ENCODE data around the gene SEC11A.
"Not testable (repeated sequence)": the region's sequence is repeated elsewhere in the genome, so short reads cannot be mapped to it uniquely, and the experiment has no call there.

Gene SEC11A

GRCh38 chr15:84653910-84654688, 61.8 kb downstream of the SEC11A start, which contains the start of gene WDR73:
Gene WDR73, minus strand, starts transcription at chr15:84654283. Its CDS starts 9 bp downstream, at chr15:84654274.
- H3K4me1 ChIP-seq (ENCODE audit: control insufficient read depth, insufficient read depth, low read length), result peaks cover 57% of the 10 kb centered on the region
- no peaks in the 10 kb centered on the region for H3K9me3 ChIP-seq (ENCODE audit: control insufficient read depth, low read length)
- peak; percentile 99 for DNase-seq (ENCODE audit: low read depth)
- no peaks in the 10 kb centered on the region for H3K27me3 ChIP-seq (replicated peaks; ENCODE audit: control insufficient read depth, insufficient read depth, low read length)
- peak within 1 kb of the TSS; percentile 92 for H3K4me3 ChIP-seq (ENCODE audit: low read length)
- H3K9ac ChIP-seq (ENCODE audit: low read length), result peak within 1 kb of the TSS; percentile 97
- peaks cover 31% of the 10 kb centered on the region for H3K36me3 ChIP-seq (ENCODE audit: control insufficient read depth, insufficient read depth, low read length, severe bottlenecking)

DNA sequence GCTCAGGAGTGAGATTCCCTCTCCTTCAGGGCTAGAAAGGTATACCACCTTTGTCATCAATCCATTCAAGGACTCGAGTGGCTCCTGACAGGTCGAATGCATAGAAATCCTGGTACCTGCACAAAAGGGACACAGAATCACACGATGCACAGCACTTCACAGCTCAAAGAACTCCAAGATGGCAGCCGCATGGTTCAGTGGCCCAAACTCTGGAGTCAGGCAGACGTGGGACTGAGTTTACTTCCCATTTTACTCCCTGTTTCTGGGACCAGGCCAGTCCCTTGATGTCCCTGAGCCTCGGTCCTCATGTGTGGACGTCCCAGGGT, 62.4 kb downstream of the SEC11A start:
- peak overlapping the region; percentile 92 for H3K4me3 ChIP-seq (ENCODE audit: low read length)
- H3K27me3 ChIP-seq (replicated peaks; ENCODE audit: control insufficient read depth, insufficient read depth, low read length), result no peaks in the 10 kb centered on the region
- H3K9ac ChIP-seq (ENCODE audit: low read length), result peak overlapping the region; percentile 97
- peaks cover 36% of the 10 kb centered on the region for H3K36me3 ChIP-seq (ENCODE audit: control insufficient read depth, insufficient read depth, low read length, severe bottlenecking)
- DNase-seq (ENCODE audit: low read depth), result no peak
- H3K4me1 ChIP-seq (ENCODE audit: control insufficient read depth, insufficient read depth, low read length), result peaks cover 57% of the 10 kb centered on the region
- H3K9me3 ChIP-seq (ENCODE audit: control insufficient read depth, low read length), result no peaks in the 10 kb centered on the region

GRCh38 chr15:84649706-84650105, 66.2 kb downstream of the SEC11A start:
- no peak overlapping the region for H3K9ac ChIP-seq (ENCODE audit: low read length)

GRCh38 chr15:84648539-84648938, 67.4 kb downstream of the SEC11A start:
- H3K4me3 ChIP-seq (ENCODE audit: low read length), result peak overlapping the region; percentile 49
- H3K4me1 ChIP-seq (ENCODE audit: control insufficient read depth, insufficient read depth, low read length), result peaks cover 41% of the 10 kb centered on the region
- peak; percentile 29 for DNase-seq (ENCODE audit: low read depth)
- no peak overlapping the region for H3K9ac ChIP-seq (ENCODE audit: low read length)
- H3K36me3 ChIP-seq (ENCODE audit: control insufficient read depth, insufficient read depth, low read length, severe bottlenecking), result peaks cover 82% of the 10 kb centered on the region
- no peaks in the 10 kb centered on the region for H3K9me3 ChIP-seq (ENCODE audit: control insufficient read depth, low read length)
- H3K27me3 ChIP-seq (replicated peaks; ENCODE audit: control insufficient read depth, insufficient read depth, low read length), result no peaks in the 10 kb centered on the region

More at GRCh38 chr15:84649706-84650105, 66.2 kb downstream of the SEC11A start:
- peaks cover 73% of the 10 kb centered on the region for H3K36me3 ChIP-seq (ENCODE audit: control insufficient read depth, insufficient read depth, low read length, severe bottlenecking)
- H3K27me3 ChIP-seq (replicated peaks; ENCODE audit: control insufficient read depth, insufficient read depth, low read length), result no peaks in the 10 kb centered on the region
- no peaks in the 10 kb centered on the region for H3K9me3 ChIP-seq (ENCODE audit: control insufficient read depth, low read length)
- DNase-seq (ENCODE audit: low read depth), result no peak
- H3K4me1 ChIP-seq (ENCODE audit: control insufficient read depth, insufficient read depth, low read length), result peaks cover 42% of the 10 kb centered on the region
- no peak overlapping the region for H3K4me3 ChIP-seq (ENCODE audit: low read length)

DNA sequence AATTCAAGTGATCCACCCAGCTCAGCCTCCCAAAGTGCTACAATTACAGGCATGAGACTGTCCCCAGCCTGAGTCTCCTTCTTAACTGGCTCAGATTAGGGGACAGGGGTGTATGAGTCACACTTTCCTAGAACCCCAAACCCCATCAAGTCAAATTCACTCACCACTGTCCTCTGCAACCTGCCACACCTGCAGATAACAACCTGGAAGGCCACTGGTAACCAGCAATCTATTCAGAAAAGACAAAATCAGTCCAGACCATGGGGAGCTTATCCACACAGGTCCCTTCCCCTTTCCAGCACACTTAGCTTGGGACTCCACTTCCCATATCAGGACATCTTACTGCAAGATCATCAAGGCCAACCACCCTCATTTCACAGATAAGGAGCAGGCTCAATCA, 68.2 kb downstream of the SEC11A start:
- H3K4me1 ChIP-seq (ENCODE audit: control insufficient read depth, insufficient read depth, low read length), result peaks cover 33% of the 10 kb centered on the region
- peaks cover 89% of the 10 kb centered on the region for H3K36me3 ChIP-seq (ENCODE audit: control insufficient read depth, insufficient read depth, low read length, severe bottlenecking)
- H3K9ac ChIP-seq (ENCODE audit: low read length), result no peak overlapping the region
- no peak for DNase-seq (ENCODE audit: low read depth)
- H3K27me3 ChIP-seq (replicated peaks; ENCODE audit: control insufficient read depth, insufficient read depth, low read length), result no peaks in the 10 kb centered on the region
- no peak overlapping the region for H3K4me3 ChIP-seq (ENCODE audit: low read length)
- no peaks in the 10 kb centered on the region for H3K9me3 ChIP-seq (ENCODE audit: control insufficient read depth, low read length)

DNA sequence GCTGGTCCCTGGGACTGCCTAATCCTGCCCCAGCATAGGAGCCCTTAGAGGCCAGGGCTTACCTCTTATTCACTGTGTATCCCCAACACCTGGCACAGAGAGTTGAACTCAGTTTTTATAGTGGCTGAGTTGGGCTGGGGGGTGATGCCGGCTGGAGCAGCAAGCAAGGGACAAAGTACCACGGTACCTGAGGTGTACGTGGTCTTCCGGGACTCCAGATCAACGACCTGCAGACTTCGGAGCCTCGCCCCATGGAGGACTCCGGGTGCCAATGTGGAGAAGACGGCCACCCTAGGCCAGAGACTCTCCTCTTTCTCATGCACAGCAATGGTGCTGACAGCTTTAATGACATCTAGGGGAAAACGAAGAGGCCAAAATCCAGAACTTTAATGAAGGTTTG, 69.9 kb downstream of the SEC11A start:
- Histone ChIP-seq H3K27me3 (replicated peaks; ENCODE audit: control insufficient read depth, insufficient read depth, low read length) (no peaks in the 10 kb centered on the region), H3K9me3 (ENCODE audit: control insufficient read depth, low read length) (no peaks in the 10 kb centered on the region), H3K9ac (ENCODE audit: low read length) (no peak overlapping the region), H3K4me1 (ENCODE audit: control insufficient read depth, insufficient read depth, low read length) (peaks cover 17% of the 10 kb centered on the region), H3K4me3 (ENCODE audit: low read length) (no peak overlapping the region), H3K36me3 (ENCODE audit: control insufficient read depth, insufficient read depth, low read length, severe bottlenecking) (peaks cover 92% of the 10 kb centered on the region)
- no peak for DNase-seq (ENCODE audit: low read depth)

DNA sequence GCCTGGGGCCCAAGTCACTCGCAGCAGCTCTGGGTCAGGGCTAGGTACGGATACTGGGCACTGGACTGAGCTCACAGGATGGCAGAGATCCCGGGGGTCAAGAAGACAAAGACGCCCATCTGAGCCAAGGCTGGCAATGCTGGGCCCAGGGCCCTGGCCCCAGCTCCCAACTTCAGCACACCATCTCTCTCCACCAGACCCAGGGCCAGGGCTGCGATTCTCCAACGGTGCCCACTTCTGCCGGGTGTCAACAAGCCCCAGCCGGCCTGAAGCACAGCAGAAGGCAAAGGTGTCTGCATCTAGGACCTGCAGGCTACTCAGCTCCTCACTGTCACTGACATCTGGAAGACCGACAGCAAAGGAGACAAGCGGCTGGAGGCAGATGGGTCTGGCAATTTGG, 70.4 kb downstream of the SEC11A start:
- DNase-seq (ENCODE audit: low read depth), result no peak
- no peaks in the 10 kb centered on the region for H3K9me3 ChIP-seq (ENCODE audit: control insufficient read depth, low read length)
- no peaks in the 10 kb centered on the region for H3K27me3 ChIP-seq (replicated peaks; ENCODE audit: control insufficient read depth, insufficient read depth, low read length)
- no peak overlapping the region for H3K9ac ChIP-seq (ENCODE audit: low read length)
- peaks cover 92% of the 10 kb centered on the region for H3K36me3 ChIP-seq (ENCODE audit: control insufficient read depth, insufficient read depth, low read length, severe bottlenecking)
- peaks cover 17% of the 10 kb centered on the region for H3K4me1 ChIP-seq (ENCODE audit: control insufficient read depth, insufficient read depth, low read length)
- no peak overlapping the region for H3K4me3 ChIP-seq (ENCODE audit: low read length)

- Histone ChIP-seq H3K4me1 (ENCODE audit: control insufficient read depth, insufficient read depth, low read length) (peaks cover 7% of the 10 kb centered on the region), H3K9ac (ENCODE audit: low read length) (no peak overlapping the region), H3K9me3 (ENCODE audit: control insufficient read depth, low read length) (no peaks in the 10 kb centered on the region), H3K4me3 (ENCODE audit: low read length) (no peak overlapping the region), H3K36me3 (ENCODE audit: control insufficient read depth, insufficient read depth, low read length, severe bottlenecking) (peaks cover 96% of the 10 kb centered on the region), H3K27me3 (replicated peaks; ENCODE audit: control insufficient read depth, insufficient read depth, low read length) (no peaks in the 10 kb centered on the region)
- DNase-seq (ENCODE audit: low read depth), result no peak
These were observed 72.1 kb downstream of the SEC11A start for GRCh38 chr15:84643838-84644237.

- H3K9me3 ChIP-seq (ENCODE audit: control insufficient read depth, low read length); DNase-seq (ENCODE audit: low read depth); H3K9ac ChIP-seq (ENCODE audit: low read length); H3K27me3 ChIP-seq (replicated peaks; ENCODE audit: control insufficient read depth, insufficient read depth, low read length); H3K4me3 ChIP-seq (ENCODE audit: low read length); H3K4me1 ChIP-seq (ENCODE audit: control insufficient read depth, insufficient read depth, low read length): not testable (repeated sequence)
- H3K36me3 ChIP-seq (ENCODE audit: control insufficient read depth, insufficient read depth, low read length, severe bottlenecking), result peaks cover 93% of the 10 kb centered on the region
These were observed 73.3 kb downstream of the SEC11A start for GRCh38 chr15:84642640-84643039.

GRCh38 chr15:84641871-84642270, 74.1 kb downstream of the SEC11A start:
- not testable (repeated sequence) for H3K27me3 ChIP-seq (replicated peaks; ENCODE audit: control insufficient read depth, insufficient read depth, low read length); H3K9me3 ChIP-seq (ENCODE audit: control insufficient read depth, low read length); H3K9ac ChIP-seq (ENCODE audit: low read length); H3K4me3 ChIP-seq (ENCODE audit: low read length); DNase-seq (ENCODE audit: low read depth)
- Histone ChIP-seq H3K36me3 (ENCODE audit: control insufficient read depth, insufficient read depth, low read length, severe bottlenecking) (peaks cover 86% of the 10 kb centered on the region), H3K4me1 (ENCODE audit: control insufficient read depth, insufficient read depth, low read length) (peaks cover 14% of the 10 kb centered on the region)

GRCh38 chr15:84638103-84638502, 77.8 kb downstream of the SEC11A start:
- Histone ChIP-seq H3K9ac (ENCODE audit: low read length) (peak overlapping the region; percentile 52), H3K4me1 (ENCODE audit: control insufficient read depth, insufficient read depth, low read length) (peaks cover 25% of the 10 kb centered on the region), H3K36me3 (ENCODE audit: control insufficient read depth, insufficient read depth, low read length, severe bottlenecking) (peaks cover 52% of the 10 kb centered on the region), H3K9me3 (ENCODE audit: control insufficient read depth, low read length) (no peaks in the 10 kb centered on the region), H3K27me3 (replicated peaks; ENCODE audit: control insufficient read depth, insufficient read depth, low read length) (no peaks in the 10 kb centered on the region), H3K4me3 (ENCODE audit: low read length) (no peak overlapping the region)
- DNase-seq (ENCODE audit: low read depth), result peak; percentile 24

All from adipocyte (in vitro differentiated cells).